ENCODE data around the gene SLC12A4. TPM values are rescaled to one million over a fixed set of nuclear protein-coding genes. Genes with fewer than 3 reads are reported as not detected.
"Not testable (repeated sequence)": the region's sequence is repeated elsewhere in the genome, so short reads cannot be mapped to it uniquely, and the experiment has no call there.

The SLC12A4 gene
- total RNA-seq, 2 donors from 2014 or later: 32.9 to 84.4 TPM

- Mint-ChIP-seq H3K36me3 (no peaks in the 10 kb centered on the region), H3K27me3 (no peaks in the 10 kb centered on the region), H3K27ac (no peak overlapping the region), H3K4me3 (no peak overlapping the region), H3K4me1 (ENCODE audit: low read depth in 2 of 2) (peaks cover 7 to 11% of the 10 kb centered on the region in 2 donors), H3K9me3 (no peaks in the 10 kb centered on the region)
- DNase-seq (ENCODE audit: low spot score) (no peak), ATAC-seq (no peak)
Measured at GRCh38 chr16:67945392-67945933, 23.0 kb downstream of the SLC12A4 start.

- Mint-ChIP-seq H3K4me3 (no peak overlapping the region), H3K9me3 (no peaks in the 10 kb centered on the region), H3K27ac (no peak overlapping the region), H3K27me3 (no peaks in the 10 kb centered on the region), H3K4me1 (ENCODE audit: low read depth in 2 of 2) (peaks cover 12 to 15% of the 10 kb centered on the region in 2 donors), H3K36me3 (no peaks in the 10 kb centered on the region)
- ATAC-seq (no peak), DNase-seq (ENCODE audit: low spot score) (no peak)
Measured at GRCh38 chr16:67944690-67945391, 23.6 kb downstream of the SLC12A4 start.

- DNase-seq (ENCODE audit: low spot score) (no peak), ATAC-seq (no peak)
- no peak within 1 kb of the TSS for H3K4me3 Mint-ChIP-seq
- H3K27ac Mint-ChIP-seq: no peak within 1 kb of the TSS
- no peaks in the 10 kb centered on the region for H3K36me3 Mint-ChIP-seq
- H3K27me3 Mint-ChIP-seq: no peaks in the 10 kb centered on the region
- H3K4me1 Mint-ChIP-seq (ENCODE audit: low read depth in 2 of 2): peaks cover 14 to 17% of the 10 kb centered on the region in 2 donors
- no peaks in the 10 kb centered on the region for H3K9me3 Mint-ChIP-seq
Measured at GRCh38 chr16:67943619-67944504, 24.6 kb downstream of the SLC12A4 start, which contains the start of gene LCAT. Gene LCAT, minus strand, starts transcription at chr16:67944120. Its CDS starts 19 bp downstream, at chr16:67944101.

GRCh38 chr16:67943256-67943618 lies 25.2 kb downstream of the SLC12A4 start:
- ATAC-seq: no peak
- no peaks in the 10 kb centered on the region for H3K27me3 Mint-ChIP-seq
- no peaks in the 10 kb centered on the region for H3K36me3 Mint-ChIP-seq
- DNase-seq (ENCODE audit: low spot score): no peak
- no peak overlapping the region for H3K4me3 Mint-ChIP-seq
- H3K4me1 Mint-ChIP-seq (ENCODE audit: low read depth in 2 of 2): peaks cover 13 to 17% of the 10 kb centered on the region in 2 donors
- no peaks in the 10 kb centered on the region for H3K9me3 Mint-ChIP-seq
- no peak overlapping the region for H3K27ac Mint-ChIP-seq

- Mint-ChIP-seq H3K4me1 (ENCODE audit: low read depth in 2 of 2) (peaks cover 11 to 17% of the 10 kb centered on the region in 2 donors), H3K36me3 (no peaks in the 10 kb centered on the region), H3K27me3 (no peaks in the 10 kb centered on the region), H3K4me3 (no peak overlapping the region), H3K9me3 (no peaks in the 10 kb centered on the region), H3K27ac (no peak overlapping the region)
- no peak for ATAC-seq
- no peak for DNase-seq (ENCODE audit: low spot score)
Measured at GRCh38 chr16:67942510-67943255, 25.8 kb downstream of the SLC12A4 start.

- H3K27ac Mint-ChIP-seq: no peak overlapping the region
- ATAC-seq: peak; percentile 61 to 64
- no peaks in the 10 kb centered on the region for H3K27me3 Mint-ChIP-seq
- H3K4me3 Mint-ChIP-seq: no peak overlapping the region
- DNase-seq (ENCODE audit: low spot score): no peak
- H3K36me3 Mint-ChIP-seq: no peaks in the 10 kb centered on the region
- H3K4me1 Mint-ChIP-seq (ENCODE audit: low read depth in 2 of 2): peaks cover 15 to 21% of the 10 kb centered on the region in 2 donors
- no peaks in the 10 kb centered on the region for H3K9me3 Mint-ChIP-seq
Measured at GRCh38 chr16:67942200-67942509, 26.3 kb downstream of the SLC12A4 start.

GRCh38 chr16:67941469-67942199 lies 26.8 kb downstream of the SLC12A4 start:
- no peaks in the 10 kb centered on the region for H3K9me3 Mint-ChIP-seq
- H3K27me3 Mint-ChIP-seq: no peaks in the 10 kb centered on the region
- peak overlapping the region in 1 of 2 donors; percentile 41 for H3K27ac Mint-ChIP-seq
- DNase-seq (ENCODE audit: low spot score) (no peak), ATAC-seq (no peak)
- no peak overlapping the region for H3K4me3 Mint-ChIP-seq
- H3K36me3 Mint-ChIP-seq: peaks cover 4% of the 10 kb centered on the region
- peaks cover 20 to 26% of the 10 kb centered on the region in 2 donors for H3K4me1 Mint-ChIP-seq (ENCODE audit: low read depth in 2 of 2)

- H3K4me3 Mint-ChIP-seq: no peak overlapping the region
- no peak for DNase-seq (ENCODE audit: low spot score)
- H3K27me3 Mint-ChIP-seq: no peaks in the 10 kb centered on the region
Measured at GRCh38 chr16:67940446-67941089, 27.9 kb downstream of the SLC12A4 start.

GRCh38 chr16:67939507-67940445 lies 28.7 kb downstream of the SLC12A4 start:
- Mint-ChIP-seq H3K36me3 (peaks cover 16% of the 10 kb centered on the region), H3K27me3 (no peaks in the 10 kb centered on the region), H3K4me3 (peak overlapping the region; percentile 10), H3K27ac (no peak overlapping the region), H3K9me3 (no peaks in the 10 kb centered on the region), H3K4me1 (ENCODE audit: low read depth in 2 of 2) (peaks cover 31 to 36% of the 10 kb centered on the region in 2 donors)
- DNase-seq (ENCODE audit: low spot score): no peak
- ATAC-seq: no peak

More at GRCh38 chr16:67940446-67941089, 27.9 kb downstream of the SLC12A4 start:
- H3K9me3 Mint-ChIP-seq: no peaks in the 10 kb centered on the region
- peaks cover 23 to 28% of the 10 kb centered on the region in 2 donors for H3K4me1 Mint-ChIP-seq (ENCODE audit: low read depth in 2 of 2)
- peak overlapping the region in 1 of 2 donors; percentile 21 for H3K27ac Mint-ChIP-seq
- H3K36me3 Mint-ChIP-seq: peaks cover 9% of the 10 kb centered on the region
- ATAC-seq: no peak

GRCh38 chr16:67937713-67938112 lies 30.7 kb downstream of the SLC12A4 start:
- Mint-ChIP-seq H3K36me3 (peaks cover 16% of the 10 kb centered on the region), H3K27ac (peak overlapping the region; percentile 92 to 96), H3K4me3 (peak overlapping the region; percentile 92), H3K4me1 (ENCODE audit: low read depth in 2 of 2) (peaks cover 31 to 42% of the 10 kb centered on the region in 2 donors)
- H3K9me3 Mint-ChIP-seq; H3K27me3 Mint-ChIP-seq; DNase-seq (ENCODE audit: low spot score); ATAC-seq: not testable (repeated sequence)

- DNase-seq (ENCODE audit: low spot score) (peak; percentile 87), ATAC-seq (peak; percentile 0 to 82)
- Mint-ChIP-seq H3K36me3 (peaks cover 16% of the 10 kb centered on the region), H3K4me3 (peak overlapping the region; percentile 92), H3K27ac (peak overlapping the region; percentile 92 to 96), H3K4me1 (ENCODE audit: low read depth in 2 of 2) (peaks cover 31 to 39% of the 10 kb centered on the region in 2 donors), H3K27me3 (no peaks in the 10 kb centered on the region), H3K9me3 (no peaks in the 10 kb centered on the region)
Measured at GRCh38 chr16:67936880-67937605, 31.4 kb downstream of the SLC12A4 start.

All from natural killer cell treated with Interleukin-12 subunit alpha and Interleukin-12 subunit beta and Interleukin-15 and Interleukin-18, amount 100 ng/mL, for 72 hours (primary cell).